ENCODE data around the gene LAMA3. TPM values are rescaled to one million over a fixed set of nuclear protein-coding genes. Genes with fewer than 3 reads are reported as not detected.

Gene LAMA3
- total and polyA plus RNA-seq, 2 experiments from 2014 or later = 3.9 to 4.9 TPM

- Histone ChIP-seq H3K4me3 (no peak overlapping the region), H3K36me3 (ENCODE audit: insufficient read depth) (no peaks in the 10 kb centered on the region), H3K9me2 (ENCODE audit: insufficient read depth) (no peaks in the 10 kb centered on the region; the same call in 1 of the 2 replicates), H4K20me1 (replicated peaks; ENCODE audit: insufficient read depth) (no peaks in the 10 kb centered on the region), H3K27ac (ENCODE audit: low read depth) (no peak overlapping the region), H3K4me2 (no peak overlapping the region), H3K4me1 (ENCODE audit: insufficient read depth) (no peaks in the 10 kb centered on the region; the same call in 1 of the 2 replicates), H2AFZ (no peak overlapping the region), H3K79me2 (replicated peaks; ENCODE audit: insufficient read depth) (no peaks in the 10 kb centered on the region), H3F3A (replicated peaks; ENCODE audit: low read depth) (no peaks in the 10 kb centered on the region), H3K27me3 (ENCODE audit: insufficient read depth) (no peaks in the 10 kb centered on the region)
- no peak for DNase-seq (ENCODE audit: low spot score)
- H3K36me3 Mint-ChIP-seq (ENCODE audit: low read depth) = no peaks in the 10 kb centered on the region
- H3K27me3 Mint-ChIP-seq (ENCODE audit: insufficient read depth, low read depth, poor library complexity) = peaks cover 3% of the 10 kb centered on the region
- no peak for ATAC-seq
- no peak overlapping the region for H3K4me3 Mint-ChIP-seq
- no peak overlapping the region for H3K27ac Mint-ChIP-seq
- TF ChIP-seq CREB1 (CRISPR knock-in tag; IDR thresholded peaks at IDR 0.05; ENCODE audit: low read depth) (no peak), EZH2phosphoT487 (IDR thresholded peaks at IDR 0.05; ENCODE audit: unreplicated experiment) (no peak), EZH2 (IDR thresholded peaks at IDR 0.05; ENCODE audit: low read depth, unreplicated experiment) (no peak), ZNF331 (CRISPR knock-in tag; IDR thresholded peaks at IDR 0.05; ENCODE audit: low read depth) (no peak), ZNF462 (CRISPR knock-in tag; IDR thresholded peaks at IDR 0.05) (no peak), CTCF (conservative IDR thresholded peaks at IDR 0.05; ENCODE audit: low read depth in 2 of 2) (no peak), ZNF114 (CRISPR knock-in tag; IDR thresholded peaks at IDR 0.05) (no peak), POLR2AphosphoS5 (IDR thresholded peaks at IDR 0.05; ENCODE audit: low read depth) (no peak), NANOG (IDR thresholded peaks at IDR 0.05; ENCODE audit: borderline replicate concordance) (no peak), REST (IDR thresholded peaks at IDR 0.05; ENCODE audit: unreplicated experiment) (no peak), STAT1 (IDR thresholded peaks at IDR 0.05; ENCODE audit: unreplicated experiment) (no peak), JUNB (IDR thresholded peaks at IDR 0.05; ENCODE audit: unreplicated experiment) (no peak), ETS1 (IDR thresholded peaks at IDR 0.05) (no peak)
- peaks cover 3% of the 10 kb centered on the region; the same call in 1 of the 3 replicates for H3K4me1 Mint-ChIP-seq
- no peaks in the 10 kb centered on the region for H3K9me3 Mint-ChIP-seq
Observed at GRCh38 chr18:23890589-23890988, 201.3 kb downstream of the LAMA3 start.
